RWPE2 (cell line): ENCODE data around the gene TTF2.
A peak's percentile ranks its signal among the peaks of the same experiment; 100 is the strongest.

Experiments
- ATAC-seq: fragments of 200-7000 bp; cut with Tn5 transposase; 3 replicates; pipeline ENCODE4 v1.9.1; 2021; ENCODE audit warnings: low read depth
- DNase-seq: peaks from one replicate; pipeline ENCODE4 v3.0.0-alpha.2; 2020; ENCODE audit warnings: low spot score
- H3K27ac ChIP-seq: fragments of 450-650 bp; 2 replicates; pipeline ENCODE4 v1.5.1; 2017; ENCODE audit warnings: mild to moderate bottlenecking; ENCODE audit not compliant: poor library complexity, severe bottlenecking
- H3K27me3 ChIP-seq: fragments of 250-450 bp; sonication (Bioruptor Pico); 2 replicates; pipeline ENCODE4 v1.5.1; 2021; ENCODE audit warnings: mild to moderate bottlenecking, moderate library complexity; ENCODE audit not compliant: insufficient read depth, poor library complexity, severe bottlenecking
- H3K36me3 ChIP-seq: fragments of 250-450 bp; sonication (Bioruptor Pico); 2 replicates; pipeline ENCODE4 v1.5.1; 2020; ENCODE audit warnings: low read depth, mild to moderate bottlenecking, moderate library complexity
- H3K4me1 ChIP-seq: fragments of 250-450 bp; sonication (Bioruptor Pico); 2 replicates; pipeline ENCODE4 v1.5.1; 2021; ENCODE audit warnings: mild to moderate bottlenecking, moderate library complexity; ENCODE audit not compliant: insufficient read depth, poor library complexity, severe bottlenecking
- H3K4me3 ChIP-seq: fragments of 250-450 bp; sonication (Bioruptor Pico); 2 replicates; pipeline ENCODE4 v1.5.1; 2021; ENCODE audit warnings: mild to moderate bottlenecking, moderate library complexity; ENCODE audit not compliant: severe bottlenecking
- H3K9me3 ChIP-seq: fragments of 250-450 bp; sonication (Bioruptor Pico); 2 replicates; pipeline ENCODE4 v1.5.1; 2021; ENCODE audit warnings: mild to moderate bottlenecking, moderate library complexity; ENCODE audit not compliant: severe bottlenecking
- TF ChIP-seq, protein P1 (sequence below): fragments of 450-650 bp; IDR thresholded peaks from one replicate; pipeline ENCODE4 v1.5.1; 2017; ENCODE audit warnings: mild to moderate bottlenecking, moderate library complexity; ENCODE audit not compliant: poor library complexity, severe bottlenecking

The TTF2 gene

DNA sequence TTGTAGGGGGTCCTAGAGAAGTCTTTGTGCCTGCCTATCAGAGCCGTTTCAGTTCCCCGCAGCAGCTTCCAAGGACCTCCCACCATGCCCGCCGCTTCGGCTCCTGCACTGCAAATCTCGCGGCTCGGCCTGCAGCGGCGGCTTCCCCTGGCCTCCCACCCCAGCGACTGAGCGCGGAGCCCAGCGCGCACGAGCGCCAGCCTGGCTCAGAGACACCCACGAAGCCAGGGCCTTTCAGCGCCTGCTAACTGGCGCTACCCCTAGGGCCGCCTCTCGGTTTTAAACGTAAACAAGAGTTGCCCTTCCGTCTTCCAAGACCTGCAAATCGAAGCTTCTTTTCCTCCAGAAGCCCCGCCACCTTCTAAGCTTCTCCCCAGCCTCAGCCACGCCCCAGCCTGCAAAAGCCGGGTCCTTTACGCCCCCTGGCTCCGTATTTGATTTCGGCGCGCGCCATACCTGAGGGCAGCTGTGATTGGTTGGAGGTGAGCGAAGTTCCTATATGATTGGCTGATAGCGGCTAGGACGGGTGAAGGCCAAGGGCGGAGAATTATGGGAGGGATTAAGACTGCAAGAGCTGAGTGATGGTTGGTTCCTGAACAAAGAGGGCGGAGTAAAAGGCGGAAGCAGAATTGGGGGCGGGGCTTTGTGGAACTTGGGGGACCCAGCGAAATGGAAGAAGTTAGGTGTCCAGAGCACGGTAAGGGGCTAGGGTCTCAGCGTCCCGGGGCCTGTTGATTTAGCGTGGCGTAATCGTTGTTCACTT is at the start of gene TTF2:
TSS of gene TTF2 (plus strand) at position 649 of the 763 bp plus-strand sequence. CDS start at position 670, 21 bp downstream.
- peak within 1 kb of the TSS; percentile 64 for H3K4me3 ChIP-seq
- DNase-seq (peak; percentile 96), ATAC-seq (peak; percentile 97)
- H3K27me3 ChIP-seq = no peaks in the 10 kb centered on the region
- TF ChIP-seq, protein P1, sequence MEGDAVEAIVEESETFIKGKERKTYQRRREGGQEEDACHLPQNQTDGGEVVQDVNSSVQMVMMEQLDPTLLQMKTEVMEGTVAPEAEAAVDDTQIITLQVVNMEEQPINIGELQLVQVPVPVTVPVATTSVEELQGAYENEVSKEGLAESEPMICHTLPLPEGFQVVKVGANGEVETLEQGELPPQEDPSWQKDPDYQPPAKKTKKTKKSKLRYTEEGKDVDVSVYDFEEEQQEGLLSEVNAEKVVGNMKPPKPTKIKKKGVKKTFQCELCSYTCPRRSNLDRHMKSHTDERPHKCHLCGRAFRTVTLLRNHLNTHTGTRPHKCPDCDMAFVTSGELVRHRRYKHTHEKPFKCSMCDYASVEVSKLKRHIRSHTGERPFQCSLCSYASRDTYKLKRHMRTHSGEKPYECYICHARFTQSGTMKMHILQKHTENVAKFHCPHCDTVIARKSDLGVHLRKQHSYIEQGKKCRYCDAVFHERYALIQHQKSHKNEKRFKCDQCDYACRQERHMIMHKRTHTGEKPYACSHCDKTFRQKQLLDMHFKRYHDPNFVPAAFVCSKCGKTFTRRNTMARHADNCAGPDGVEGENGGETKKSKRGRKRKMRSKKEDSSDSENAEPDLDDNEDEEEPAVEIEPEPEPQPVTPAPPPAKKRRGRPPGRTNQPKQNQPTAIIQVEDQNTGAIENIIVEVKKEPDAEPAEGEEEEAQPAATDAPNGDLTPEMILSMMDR = no peak
- H3K9me3 ChIP-seq = no peaks in the 10 kb centered on the region
- H3K27ac ChIP-seq = peak within 1 kb of the TSS; percentile 75
- H3K4me1 ChIP-seq = peaks cover 10% of the 10 kb centered on the region
- H3K36me3 ChIP-seq = peaks cover 31% of the 10 kb centered on the region

DNA sequence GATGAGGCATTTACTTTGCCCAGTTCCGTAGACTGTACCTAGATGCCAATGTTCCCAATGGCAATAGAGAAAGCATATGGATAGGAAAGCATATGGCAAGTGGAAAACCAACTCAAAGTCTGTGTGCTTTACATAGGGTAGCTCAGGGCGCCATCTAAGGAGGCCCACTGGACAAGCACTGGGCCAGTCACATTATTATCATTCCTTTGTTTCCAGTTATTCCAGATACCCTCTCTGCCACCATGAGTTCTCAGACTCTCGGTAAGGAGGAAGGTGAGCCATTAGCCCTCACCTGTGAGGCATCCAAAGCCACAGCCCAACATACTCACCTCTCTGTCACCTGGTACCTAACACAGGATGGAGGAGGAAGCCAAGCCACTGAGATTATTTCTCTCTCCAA is 48.8 kb upstream of the TTF2 start:
- Histone ChIP-seq H3K27me3 (no peaks in the 10 kb centered on the region), H3K4me1 (peaks cover 13% of the 10 kb centered on the region), H3K27ac (no peak overlapping the region), H3K36me3 (no peaks in the 10 kb centered on the region), H3K4me3 (no peak overlapping the region), H3K9me3 (no peaks in the 10 kb centered on the region)
- no peak for ATAC-seq
- no peak for DNase-seq
- TF ChIP-seq, protein P1 = no peak

DNA sequence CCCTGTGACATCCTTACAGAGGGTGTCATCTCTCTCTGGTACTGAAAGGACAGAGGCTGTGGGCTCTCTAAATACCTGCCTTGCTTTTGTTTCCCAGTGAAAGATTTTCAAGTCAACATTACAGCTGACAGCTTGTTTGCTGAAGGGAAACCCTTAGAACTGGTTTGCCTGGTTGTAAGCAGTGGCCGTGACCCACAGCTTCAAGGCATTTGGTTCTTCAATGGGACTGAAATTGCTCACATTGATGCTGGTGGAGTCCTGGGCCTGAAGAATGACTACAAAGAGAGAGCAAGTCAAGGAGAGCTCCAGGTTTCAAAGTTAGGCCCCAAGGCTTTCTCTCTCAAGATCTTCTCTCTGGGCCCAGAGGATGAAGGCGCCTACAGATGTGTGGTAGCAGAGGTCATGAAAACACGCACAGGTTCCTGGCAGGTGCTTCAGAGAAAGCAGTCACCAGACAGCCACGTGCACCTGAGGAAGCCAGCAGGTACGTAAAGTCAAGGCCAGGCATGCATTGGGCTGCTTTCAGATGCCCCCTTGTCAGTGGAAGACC is 46.7 kb upstream of the TTF2 start:
- no peak for DNase-seq
- Histone ChIP-seq H3K9me3 (no peaks in the 10 kb centered on the region), H3K36me3 (no peaks in the 10 kb centered on the region), H3K27ac (no peak overlapping the region), H3K4me1 (no peaks in the 10 kb centered on the region), H3K27me3 (no peaks in the 10 kb centered on the region), H3K4me3 (no peak overlapping the region)
- no peak for ATAC-seq
- TF ChIP-seq, protein P1 = no peak

DNA sequence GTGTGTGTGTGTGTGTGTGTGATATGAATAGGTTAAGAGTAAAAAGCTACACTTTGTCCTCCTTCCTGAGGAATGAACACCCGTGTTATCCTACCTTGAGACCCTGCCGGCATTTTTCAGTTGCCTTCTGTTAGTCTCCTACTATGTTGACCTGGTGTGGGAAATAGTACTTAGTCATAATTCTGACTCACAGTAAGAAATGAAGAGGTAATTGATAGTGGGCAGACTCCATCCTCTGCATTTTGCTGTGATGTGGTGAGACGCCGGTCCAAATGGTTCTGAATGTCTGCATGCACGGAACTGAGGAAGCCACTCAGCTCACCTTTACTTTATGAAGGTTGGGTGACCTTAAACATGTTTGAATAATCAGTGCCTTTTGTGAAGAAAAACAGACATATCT is 45.9 kb upstream of the TTF2 start:
- TF ChIP-seq, protein P1 = no peak
- no peak overlapping the region for H3K27ac ChIP-seq
- no peak for DNase-seq
- H3K4me1 ChIP-seq = no peaks in the 10 kb centered on the region
- H3K4me3 ChIP-seq = no peak overlapping the region
- ATAC-seq = peak; percentile 83
- no peaks in the 10 kb centered on the region for H3K36me3 ChIP-seq
- no peaks in the 10 kb centered on the region for H3K27me3 ChIP-seq
- no peaks in the 10 kb centered on the region for H3K9me3 ChIP-seq

DNA sequence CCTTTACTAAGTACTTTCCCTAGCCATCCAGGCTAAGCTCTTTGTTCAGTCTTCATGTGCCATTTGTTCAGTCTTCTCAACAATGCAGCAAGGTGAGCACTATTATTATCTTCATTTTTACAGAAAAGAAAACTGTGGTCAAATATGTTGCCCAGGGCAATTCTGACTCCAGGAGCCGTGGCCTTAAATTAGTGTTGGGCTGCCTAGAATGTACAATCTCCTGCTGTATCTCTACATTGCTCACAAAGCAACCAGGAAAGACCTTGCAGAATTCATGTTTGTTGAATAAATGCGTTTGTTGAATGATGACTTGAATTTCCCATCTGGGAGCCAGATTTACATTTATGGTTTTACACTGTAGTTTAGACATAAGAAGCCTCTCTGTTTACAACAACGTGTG is 44.4 kb upstream of the TTF2 start:
- Histone ChIP-seq H3K9me3 (no peaks in the 10 kb centered on the region), H3K4me1 (no peaks in the 10 kb centered on the region), H3K27me3 (no peaks in the 10 kb centered on the region), H3K36me3 (no peaks in the 10 kb centered on the region), H3K27ac (no peak overlapping the region), H3K4me3 (no peak overlapping the region)
- TF ChIP-seq, protein P1 = no peak
- no peak for DNase-seq
- ATAC-seq = no peak
